ENCODE measurements around the gene SEC61A2.

GRCh38 chr10:12207114-12207513, 77.6 kb downstream of the SEC61A2 start:
- no peak for TF ChIP-seq POLR2A (IDR thresholded peaks at IDR 0.05; ENCODE audit: low read depth, low read length)
- no peak for TF ChIP-seq CTCF (conservative IDR thresholded peaks at IDR 0.05; ENCODE audit: low read depth, low read length)
- TF ChIP-seq, protein P1, sequence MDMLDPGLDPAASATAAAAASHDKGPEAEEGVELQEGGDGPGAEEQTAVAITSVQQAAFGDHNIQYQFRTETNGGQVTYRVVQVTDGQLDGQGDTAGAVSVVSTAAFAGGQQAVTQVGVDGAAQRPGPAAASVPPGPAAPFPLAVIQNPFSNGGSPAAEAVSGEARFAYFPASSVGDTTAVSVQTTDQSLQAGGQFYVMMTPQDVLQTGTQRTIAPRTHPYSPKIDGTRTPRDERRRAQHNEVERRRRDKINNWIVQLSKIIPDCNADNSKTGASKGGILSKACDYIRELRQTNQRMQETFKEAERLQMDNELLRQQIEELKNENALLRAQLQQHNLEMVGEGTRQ (IDR thresholded peaks at IDR 0.05; ENCODE audit: low read depth, low read length): no peak
